H1 (cell line): ENCODE results near the gene OR51E1. TPM values are rescaled to one million over a fixed set of nuclear protein-coding genes. Genes with fewer than 3 reads are reported as not detected.

Experiments used
- BRCA1 ChIP-seq: IDR thresholded peaks from 2 replicates; pipeline ENCODE4 v1.6.1; 2012; ENCODE audit warnings: low read depth, low read length, improper control_type of control experiment
- CBX5 ChIP-seq: fragments of 300-800, 300-1000 bp; sonication (generic); IDR thresholded peaks from 2 replicates; pipeline ENCODE4 v1.7.1; 2016; ENCODE audit warnings: antibody characterized with exemption, low read length, low read depth
- CHD1 ChIP-seq: IDR thresholded peaks from 2 replicates; pipeline ENCODE4 v1.6.1; 2012; ENCODE audit warnings: low read depth, low read length, improper control_type of control experiment
- GABPA ChIP-seq: IDR thresholded peaks from 2 replicates; pipeline ENCODE4 v1.6.1; 2011; ENCODE audit warnings: mild to moderate bottlenecking, low read length, moderate library complexity, borderline replicate concordance; ENCODE audit not compliant: insufficient read depth
- MAFK ChIP-seq: IDR thresholded peaks from 2 replicates; pipeline ENCODE4 v1.6.1; 2012; ENCODE audit warnings: low read depth, mild to moderate bottlenecking, improper control_type of control experiment, low read length
- RAD21 ChIP-seq, 2 experiments: IDR thresholded peaks in 1 of 2; conservative IDR thresholded peaks in 1 of 2; 2 replicates each; pipeline ENCODE4 v1.6.1; 2011; ENCODE audit warnings: low read depth in 2 of 2, low read length in 2 of 2, improper control_type of control experiment in 1 of 2, inconsistent platforms in 1 of 2, mild to moderate bottlenecking in 1 of 2, moderate library complexity in 1 of 2
- RBBP5 ChIP-seq: IDR thresholded peaks from 2 replicates; pipeline ENCODE4 v1.7.1; 2012; ENCODE audit warnings: low read depth, mild to moderate bottlenecking, inconsistent platforms, low read length, moderate library complexity, borderline replicate concordance
- SIN3A ChIP-seq, 2 experiments: IDR thresholded peaks in 1 of 2; conservative IDR thresholded peaks in 1 of 2; 2 replicates each; pipeline ENCODE4 v1.6.1; 2011 to 2012; ENCODE audit warnings: low read length in 2 of 2, improper control_type of control experiment in 1 of 2, low read depth in 1 of 2, mild to moderate bottlenecking in 1 of 2
- SUZ12 ChIP-seq: fragments of 200-600 bp; sonication (generic); IDR thresholded peaks from 2 replicates; pipeline ENCODE4 v1.6.1; 2012; ENCODE audit warnings: mild to moderate bottlenecking, inconsistent platforms, low read length, moderate library complexity, mixed read lengths
- TAF7 ChIP-seq: optimal IDR thresholded peaks from 2 replicates; pipeline ENCODE3; 2011; ENCODE audit warnings: low read depth, mild to moderate bottlenecking, inconsistent platforms, low read length, moderate library complexity, borderline replicate concordance
- polyA plus RNA-seq, 7 experiments: library from polyadenylated mRNA; depleted of rRNA in 3 of 7; stranded (reverse) in 5 of 7; unstranded in 2 of 7; fragments of >200 nt in 5 of 7; fragments of 200-250 nt in 2 of 7; gene quantifications; 1 replicate in 5 of 7; 2 replicates in 1 of 7; 4 replicates in 1 of 7; pipeline versions ENCODE4 v1.2.1 to v1.2.3, GENCODE V29; 2011 to 2013; ENCODE audit warnings: missing spikeins in 2 of 7, mixed read lengths in 2 of 7
- total RNA-seq: library from RNA; stranded (reverse); fragmentation: NEBNext Ultra II Directional; extraction: Animal tissue kit (Norgen Biotek cat#: 25700); gene quantifications from 2 replicates; pipeline ENCODE4 v1.2.1, GENCODE V29; 2021

Gene OR51E1
- total and polyA plus RNA-seq, 2 of the 8 experiments (the other 6 are each of a cell fraction or from before 2014, with no cell fraction given): not detected

- TF ChIP-seq SUZ12: no peak
- no peak for TF ChIP-seq RAD21 (IDR thresholded peaks at IDR 0.05 in 1 of 2, conservative IDR thresholded peaks at IDR 0.05 in 1 of 2; ENCODE audit: low read depth in 2 of 2, low read length in 2 of 2)
- no peak for TF ChIP-seq GABPA
- no peak for TF ChIP-seq MAFK
- TF ChIP-seq TAF7: peak; percentile 44
- no peak for TF ChIP-seq BRCA1
- no peak for TF ChIP-seq SIN3A (conservative IDR thresholded peaks at IDR 0.05 in 1 of 2, IDR thresholded peaks at IDR 0.05 in 1 of 2; ENCODE audit: low read depth in 1 of 2, low read length in 2 of 2)
- TF ChIP-seq CHD1: no peak
- no peak for TF ChIP-seq CBX5
- TF ChIP-seq RBBP5: no peak
These were observed 35.8 kb upstream of the OR51E1 start, which contains the start of gene TRIM68 (continued) for GRCh38 chr11:4607781-4608666.
